Gastrocnemius medialis (tissue), 4 donors: ENCODE data around the gene TNRC6B. TPM values are rescaled to one million over a fixed set of nuclear protein-coding genes. Genes with fewer than 3 reads are reported as not detected.
A peak's percentile ranks its signal among the peaks of the same experiment; 100 is the strongest.

Source experiments
- ATAC-seq, 2 donors: fragments of 150-250 bp; one replicate each; pipeline ENCODE4 v1.9.1; 2016
- DNase-seq, 2 donors: peaks; one replicate each; pipeline ENCODE4 v3.0.0-alpha.2; 2019
- H3K27ac ChIP-seq, 4 donors: fragments of 200-600 bp; sonication (generic); 1 replicate in 1 of 4; 2 replicates in 3 of 4; pipeline ENCODE4 v1.5.1; 2016 to 2018; ENCODE audit warnings: mild to moderate bottlenecking in 2 of 4, moderate library complexity in 1 of 4
- H3K27me3 ChIP-seq, 3 donors: fragments of 200-600 bp; sonication (generic) in 2 of 3; 1 replicate in 1 of 3; 2 replicates in 2 of 3; pipeline versions ENCODE4 v1.5.1 to v1.6.0; 2016 to 2019; ENCODE audit warnings: mild to moderate bottlenecking in 1 of 3, moderate library complexity in 1 of 3
- H3K36me3 ChIP-seq, 2 donors: fragments of 200-600 bp; sonication (generic) in 1 of 2; one replicate each; pipeline ENCODE4 v1.5.1; 2017 to 2018
- H3K4me1 ChIP-seq, 2 donors: fragments of 200-600 bp; sonication (generic) in 1 of 2; one replicate each; pipeline ENCODE4 v1.5.1; 2016 to 2017; ENCODE audit warnings: mild to moderate bottlenecking in 2 of 2
- H3K4me3 ChIP-seq, 4 donors: fragments of 200-600 bp; sonication (generic) in 3 of 4; 1 replicate in 1 of 4; 2 replicates in 3 of 4; pipeline ENCODE4 v1.5.1; 2016 to 2019; ENCODE audit warnings: mild to moderate bottlenecking in 2 of 4
- H3K9me3 ChIP-seq, 3 donors: fragments of 200-600 bp; sonication (generic) in 2 of 3; 1 replicate in 1 of 3; 2 replicates in 2 of 3; pipeline ENCODE4 v1.5.1; 2016 to 2019
- CTCF ChIP-seq, 5 experiments: fragments of 450-650 bp in 3 of 5; fragments of 200-600 bp in 2 of 5; sonication (generic) in 2 of 5; IDR thresholded peaks in 4 of 5; conservative IDR thresholded peaks in 1 of 5; 1 replicate in 4 of 5; 2 replicates in 1 of 5; pipeline ENCODE4 v1.5.1; 2016 to 2019; ENCODE audit warnings: antibody characterized with exemption in 5 of 5, mild to moderate bottlenecking in 3 of 5, moderate library complexity in 3 of 5
- POLR2A ChIP-seq, 2 donors: fragments of 450-650 bp; IDR thresholded peaks; one replicate each; pipeline ENCODE4 v1.6.1; 2017; ENCODE audit warnings: antibody characterized with exemption in 2 of 2, mild to moderate bottlenecking in 2 of 2, moderate library complexity in 2 of 2
- in situ Hi-C, 4 donors: fragments of 200-750 bp; cut with MboI; loops; one replicate each; pipeline versions ENCODE4 v1.15.0 to v1.8.0; 2017; ENCODE audit warnings: low sequenced_read_pairs in 4 of 4
- intact Hi-C: fragments of 100-400 bp; cut with DNase I; formaldehyde crosslinking; loops from one replicate; pipeline ENCODE4 v1.15.1; 2023; ENCODE audit warnings: low total_unique reads
- total RNA-seq, 4 donors: library from RNA; depleted of rRNA; stranded (reverse); fragments of >200 nt; gene quantifications; one replicate each; pipeline versions ENCODE4 v1.1.0 to v1.2.3, GENCODE V29; 2016

The TNRC6B gene
- 10 to 100 TPM; 31.9 to 76.7 (median 57.0) TPM for total RNA-seq

- H3K27me3 ChIP-seq = no peaks in the 10 kb centered on the region
- DNase-seq = peak; percentile 88
- H3K27ac ChIP-seq = peak within 1 kb of the TSS; percentile 77 to 91 (median 88)
- ATAC-seq = peak; percentile 96 to 97
- TF ChIP-seq POLR2A (IDR thresholded peaks at IDR 0.05) (peak; percentile 96 to 98), CTCF (IDR thresholded peaks at IDR 0.05 in 4 of 5, conservative IDR thresholded peaks at IDR 0.05 in 1 of 5) (peak in 3 of 5 experiments; percentile 7 to 15 (median 14))
- peaks cover 63 to 71% of the 10 kb centered on the region in 2 donors for H3K4me1 ChIP-seq
- intact Hi-C loops = loop anchor here (1.0 to 2.0 kb wide), 4 partner anchors 21 to 168 kb away; partner anchors contain the start of gene ADSL
- no peaks in the 10 kb centered on the region for H3K36me3 ChIP-seq
- in situ Hi-C loops = loop anchor here in 2 of 4 donors (10.0 kb wide), 2 partner anchors 97 to 133 kb away; no protein-coding TSS in a partner anchor
- no peaks in the 10 kb centered on the region for H3K9me3 ChIP-seq
- H3K4me3 ChIP-seq = peak within 1 kb of the TSS; percentile 62 to 86 (median 75)
Measured at GRCh38 chr22:40177738-40178416, at the start of gene TNRC6B. Gene TNRC6B, plus strand, starts transcription at chr22:40177925. Its CDS starts 211 bp downstream, at chr22:40178136.

- intact Hi-C loops = no loop called here
- TF ChIP-seq CTCF (IDR thresholded peaks at IDR 0.05 in 4 of 5, conservative IDR thresholded peaks at IDR 0.05 in 1 of 5) = no peak
- TF ChIP-seq POLR2A (IDR thresholded peaks at IDR 0.05) = no peak
- H3K4me1 ChIP-seq = peaks cover 6 to 9% of the 10 kb centered on the region in 2 donors
- DNase-seq (no peak), ATAC-seq (peak in 1 of 2 donors; percentile 46)
- no peak overlapping the region for H3K27ac ChIP-seq
- H3K9me3 ChIP-seq = no peaks in the 10 kb centered on the region
- H3K36me3 ChIP-seq = peaks cover 0 to 22% of the 10 kb centered on the region in 2 donors
- H3K27me3 ChIP-seq = no peaks in the 10 kb centered on the region
- in situ Hi-C loops = no loop called here
- no peak overlapping the region for H3K4me3 ChIP-seq
Measured at GRCh38 chr22:40128989-40129388, 48.7 kb upstream of the TNRC6B start.

GRCh38 chr22:40137132-40137531, 40.6 kb upstream of the TNRC6B start:
- Histone ChIP-seq H3K27me3 (no peaks in the 10 kb centered on the region), H3K9me3 (no peaks in the 10 kb centered on the region), H3K27ac (no peak overlapping the region), H3K4me1 (peaks cover 0 to 7% of the 10 kb centered on the region in 2 donors), H3K36me3 (peaks cover 0 to 7% of the 10 kb centered on the region in 2 donors), H3K4me3 (no peak overlapping the region)
- DNase-seq (no peak), ATAC-seq (no peak)
- intact Hi-C loops = no loop called here
- in situ Hi-C loops = no loop called here
- TF ChIP-seq POLR2A (IDR thresholded peaks at IDR 0.05) (no peak), CTCF (IDR thresholded peaks at IDR 0.05 in 4 of 5, conservative IDR thresholded peaks at IDR 0.05 in 1 of 5) (no peak)

GRCh38 chr22:40138866-40139265, 38.9 kb upstream of the TNRC6B start:
- intact Hi-C loops = no loop called here
- DNase-seq = no peak
- ATAC-seq = peak; percentile 67 to 72
- H3K36me3 ChIP-seq = peaks cover 0 to 14% of the 10 kb centered on the region in 2 donors
- H3K4me1 ChIP-seq = peaks cover 0 to 7% of the 10 kb centered on the region in 2 donors
- H3K9me3 ChIP-seq = no peaks in the 10 kb centered on the region
- TF ChIP-seq CTCF (IDR thresholded peaks at IDR 0.05 in 4 of 5, conservative IDR thresholded peaks at IDR 0.05 in 1 of 5) = no peak
- TF ChIP-seq POLR2A (IDR thresholded peaks at IDR 0.05) = no peak
- H3K27me3 ChIP-seq = no peaks in the 10 kb centered on the region
- no peak overlapping the region for H3K4me3 ChIP-seq
- H3K27ac ChIP-seq = peak overlapping the region in 2 of 4 donors; percentile 44 to 45
- in situ Hi-C loops = no loop called here
